Activated T-cell treated with anti-CD3 and anti-CD28 coated beads for 1 hour (primary cell): Measurements from ENCODE around the gene CACNA1S.

Source experiments
- DNase-seq: peaks from one replicate; pipeline ENCODE4 v3.0.0-alpha.2; 2020; ENCODE audit warnings: low read depth

The CACNA1S gene

GRCh38 chr1:201140235-201140940 lies 28.2 kb upstream of the CACNA1S start:
- DNase-seq = no peak

- no peak for DNase-seq
Observed at GRCh38 chr1:201139756-201140155, 27.5 kb upstream of the CACNA1S start.

DNA sequence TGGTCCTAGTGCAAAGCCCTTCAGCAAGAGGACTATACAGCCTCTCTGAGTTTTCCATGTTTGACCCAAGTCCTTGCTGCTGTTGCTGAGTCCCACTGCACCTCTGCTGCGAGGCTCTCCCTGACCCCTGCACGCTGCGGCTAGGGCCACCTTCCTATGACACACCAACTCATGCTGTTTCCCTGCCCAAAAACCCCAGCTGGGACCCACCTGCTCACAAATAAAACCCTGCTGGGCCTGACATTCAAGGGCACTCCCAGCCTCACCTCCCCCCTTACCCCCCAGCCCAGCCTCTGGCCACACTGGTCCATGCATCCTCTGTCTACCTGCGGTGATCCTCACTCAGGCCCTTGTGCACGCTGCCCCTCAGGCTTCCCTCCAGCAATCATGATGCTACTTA lies 27.1 kb upstream of the CACNA1S start:
- DNase-seq = no peak

GRCh38 chr1:201138311-201138840 lies 26.1 kb upstream of the CACNA1S start:
- DNase-seq = no peak

GRCh38 chr1:201137579-201138310 lies 25.5 kb upstream of the CACNA1S start:
- no peak for DNase-seq

DNA sequence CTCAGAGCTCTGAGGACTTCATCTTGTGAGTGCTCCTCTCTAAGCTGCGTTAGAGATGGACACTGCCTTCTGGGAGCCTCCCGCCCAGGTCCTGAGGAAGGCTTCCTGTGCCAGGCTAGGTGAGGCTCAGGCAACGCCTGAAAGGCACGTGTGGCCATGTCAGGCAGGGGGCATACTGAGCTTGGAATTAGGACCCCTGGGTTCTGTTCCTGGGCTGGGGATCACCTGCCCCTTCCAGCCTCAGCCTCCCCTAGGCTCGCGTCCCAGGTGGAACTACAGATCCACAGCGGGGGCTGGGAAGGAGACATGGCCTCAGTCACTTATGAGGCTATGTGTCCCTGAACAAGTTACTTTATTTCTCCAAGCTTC lies 24.8 kb upstream of the CACNA1S start:
- no peak for DNase-seq

- no peak for DNase-seq
Observed at GRCh38 chr1:201136355-201137023, 24.3 kb upstream of the CACNA1S start.

GRCh38 chr1:201134405-201134804 lies 22.2 kb upstream of the CACNA1S start:
- no peak for DNase-seq

- DNase-seq = no peak
Observed at GRCh38 chr1:201131398-201131797, 19.2 kb upstream of the CACNA1S start.

GRCh38 chr1:201128962-201129361 lies 16.7 kb upstream of the CACNA1S start:
- no peak for DNase-seq

GRCh38 chr1:201128476-201128875 lies 16.2 kb upstream of the CACNA1S start:
- DNase-seq = no peak

DNA sequence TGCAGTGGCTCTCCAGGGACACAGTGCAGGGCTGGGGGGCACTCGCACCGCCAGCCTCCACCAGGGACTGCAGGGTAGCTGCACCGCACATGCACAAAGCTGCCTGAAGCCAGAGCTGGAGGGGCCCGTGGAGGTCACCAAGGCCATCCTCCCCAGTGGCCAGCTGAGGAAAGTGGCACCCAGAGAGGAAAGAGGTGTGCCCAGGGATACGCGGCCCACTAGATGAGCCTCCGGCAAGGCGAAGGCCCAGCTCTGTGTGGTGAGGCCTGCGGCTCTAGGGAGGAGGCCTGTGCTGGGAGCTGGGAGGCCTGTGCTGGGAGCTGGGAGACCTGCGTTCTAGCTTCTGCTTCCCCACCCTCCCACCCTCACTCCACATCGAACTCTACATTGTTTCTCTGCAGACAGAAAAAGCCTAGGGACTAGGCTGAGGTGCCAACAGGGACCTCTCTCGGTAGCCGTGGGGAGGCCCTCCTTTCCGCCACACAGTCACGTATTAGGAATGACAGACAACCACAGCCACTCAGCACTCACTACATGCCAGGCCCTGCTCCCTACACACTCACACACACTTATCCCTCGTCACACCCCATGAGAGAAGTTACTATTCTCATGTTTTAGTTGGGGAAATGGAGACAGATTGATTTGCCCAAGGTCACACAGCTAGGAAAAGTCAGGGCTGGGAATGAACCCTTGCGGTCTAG lies 15.7 kb upstream of the CACNA1S start:
- no peak for DNase-seq

GRCh38 chr1:201126832-201127754 lies 14.9 kb upstream of the CACNA1S start, which contains the start of gene ASCL5:
TSS of gene ASCL5 (minus strand) at chr1:201127184. CDS start at chr1:201115372, 11,812 bp downstream.
- no peak for DNase-seq

- DNase-seq = no peak
Observed at GRCh38 chr1:201126463-201126831, 14.2 kb upstream of the CACNA1S start.

GRCh38 chr1:201125800-201126199 lies 13.6 kb upstream of the CACNA1S start:
- DNase-seq = no peak

DNA sequence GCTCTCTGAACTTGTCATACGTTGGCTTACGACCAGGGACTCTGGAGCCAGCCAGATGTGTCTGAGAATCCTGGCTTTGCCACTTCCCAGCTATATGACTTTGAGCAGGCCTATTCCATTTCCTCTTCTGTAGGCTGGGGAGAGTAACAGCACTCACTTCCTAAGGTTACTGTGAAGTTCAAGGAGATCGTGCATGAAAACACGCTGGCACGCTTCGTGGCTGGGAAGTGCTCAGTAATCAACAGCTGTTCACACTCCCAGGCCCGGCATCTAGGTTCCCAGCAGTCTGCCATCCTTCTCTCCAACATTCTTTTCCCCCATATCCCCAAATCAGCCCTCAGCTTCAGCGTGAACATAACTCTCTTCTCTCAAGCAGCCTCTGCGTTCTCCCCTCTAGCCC lies 12.8 kb upstream of the CACNA1S start:
- no peak for DNase-seq

DNA sequence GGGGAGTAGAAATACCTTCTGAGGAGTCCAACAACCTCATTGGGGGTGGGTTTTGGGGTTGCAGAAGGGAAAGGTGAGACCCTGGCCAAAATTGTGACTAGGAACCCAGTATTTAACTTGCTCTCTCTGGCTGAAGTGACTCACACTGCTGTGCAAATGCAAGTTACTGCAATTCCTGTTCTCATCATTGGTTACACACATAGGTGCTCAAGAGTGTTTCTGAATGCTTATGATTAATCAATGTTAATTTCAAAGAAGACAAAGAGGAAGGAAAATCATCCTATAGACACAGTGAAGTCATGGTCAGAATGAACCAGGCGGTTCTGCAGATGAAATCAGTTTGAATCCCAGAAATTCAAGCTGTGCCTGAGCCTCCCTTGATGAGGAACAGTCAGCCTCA lies 11.6 kb upstream of the CACNA1S start:
- no peak for DNase-seq

GRCh38 chr1:201122321-201122957 lies 10.2 kb upstream of the CACNA1S start:
- no peak for DNase-seq

GRCh38 chr1:201119206-201120197 lies 7.3 kb upstream of the CACNA1S start:
- DNase-seq = peak; percentile 21
